Measurements from ENCODE around the gene VAV2.

Gene VAV2

DNA sequence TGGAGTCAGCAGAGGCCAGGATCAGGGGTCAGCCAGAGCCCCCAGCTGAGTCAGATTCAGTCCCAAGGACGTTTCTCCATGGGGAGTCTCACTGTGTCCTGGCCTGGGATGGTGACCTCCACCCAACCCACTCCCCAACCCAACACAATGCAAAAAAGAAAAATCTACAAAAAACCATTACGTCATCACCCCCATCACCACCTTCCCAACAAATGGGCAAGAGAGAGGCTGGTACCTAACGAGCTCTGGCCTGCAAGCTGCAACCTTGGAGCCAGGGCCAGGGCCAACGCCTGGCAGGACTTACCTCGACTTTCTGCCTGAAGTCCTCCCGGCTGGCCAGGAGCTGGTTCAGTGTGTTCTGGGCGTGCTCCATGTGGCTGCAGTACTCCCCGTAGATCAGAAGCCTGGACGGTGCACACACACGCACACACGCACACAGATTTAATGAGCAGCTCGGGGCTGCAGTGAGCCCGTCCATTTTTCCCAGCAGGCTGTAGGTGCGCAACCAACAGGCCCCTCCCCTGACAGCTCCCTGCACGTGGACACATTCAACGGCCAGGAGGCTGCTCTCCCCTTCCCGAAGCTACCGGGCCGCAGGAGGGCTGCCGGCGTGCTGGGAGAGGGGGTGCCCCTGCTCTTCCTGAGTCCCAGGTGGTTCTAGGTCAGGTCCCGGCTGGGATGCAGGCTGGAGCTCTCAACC lies 194.6 kb downstream of the VAV2 start:
- no peaks in the 10 kb centered on the region for H3K9me3 ChIP-seq (ENCODE audit: severe bottlenecking)
- peaks cover 45% of the 10 kb centered on the region for H3K36me3 ChIP-seq (ENCODE audit: low read depth)
- DNase-seq (ENCODE audit: low spot score) (no peak), ATAC-seq (ENCODE audit: low read depth) (no peak)
- H3K4me3 ChIP-seq (ENCODE audit: severe bottlenecking) = no peak overlapping the region
- H3K27me3 ChIP-seq (ENCODE audit: insufficient read depth, poor library complexity, severe bottlenecking) = no peaks in the 10 kb centered on the region
- TF ChIP-seq, protein P1, sequence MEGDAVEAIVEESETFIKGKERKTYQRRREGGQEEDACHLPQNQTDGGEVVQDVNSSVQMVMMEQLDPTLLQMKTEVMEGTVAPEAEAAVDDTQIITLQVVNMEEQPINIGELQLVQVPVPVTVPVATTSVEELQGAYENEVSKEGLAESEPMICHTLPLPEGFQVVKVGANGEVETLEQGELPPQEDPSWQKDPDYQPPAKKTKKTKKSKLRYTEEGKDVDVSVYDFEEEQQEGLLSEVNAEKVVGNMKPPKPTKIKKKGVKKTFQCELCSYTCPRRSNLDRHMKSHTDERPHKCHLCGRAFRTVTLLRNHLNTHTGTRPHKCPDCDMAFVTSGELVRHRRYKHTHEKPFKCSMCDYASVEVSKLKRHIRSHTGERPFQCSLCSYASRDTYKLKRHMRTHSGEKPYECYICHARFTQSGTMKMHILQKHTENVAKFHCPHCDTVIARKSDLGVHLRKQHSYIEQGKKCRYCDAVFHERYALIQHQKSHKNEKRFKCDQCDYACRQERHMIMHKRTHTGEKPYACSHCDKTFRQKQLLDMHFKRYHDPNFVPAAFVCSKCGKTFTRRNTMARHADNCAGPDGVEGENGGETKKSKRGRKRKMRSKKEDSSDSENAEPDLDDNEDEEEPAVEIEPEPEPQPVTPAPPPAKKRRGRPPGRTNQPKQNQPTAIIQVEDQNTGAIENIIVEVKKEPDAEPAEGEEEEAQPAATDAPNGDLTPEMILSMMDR (IDR thresholded peaks at IDR 0.05; ENCODE audit: poor library complexity, severe bottlenecking) = no peak
- H3K27ac ChIP-seq (ENCODE audit: poor library complexity, severe bottlenecking) = no peak overlapping the region
- no peaks in the 10 kb centered on the region for H3K4me1 ChIP-seq (ENCODE audit: insufficient read depth, poor library complexity, severe bottlenecking)

DNA sequence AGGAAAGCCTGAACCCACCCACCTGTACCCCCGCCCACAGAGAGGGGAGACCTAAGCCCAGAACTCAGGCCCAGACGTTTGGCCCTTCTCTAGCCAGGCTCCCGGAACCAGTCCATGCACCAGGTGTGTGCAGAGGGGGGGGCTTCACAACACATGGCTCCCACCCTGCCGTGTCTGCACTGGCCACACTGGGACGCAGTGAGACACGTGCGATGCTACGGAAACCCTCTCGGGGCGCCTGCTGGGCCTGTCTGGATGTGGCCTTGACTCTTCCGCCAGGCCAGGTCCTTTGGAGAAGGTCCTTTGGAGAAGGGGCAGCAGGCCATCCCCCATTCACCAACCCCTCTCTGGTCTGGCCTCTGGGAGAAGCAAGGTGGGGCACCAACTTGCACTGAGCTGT lies 195.6 kb downstream of the VAV2 start:
- Histone ChIP-seq H3K27me3 (ENCODE audit: insufficient read depth, poor library complexity, severe bottlenecking) (no peaks in the 10 kb centered on the region), H3K4me1 (ENCODE audit: insufficient read depth, poor library complexity, severe bottlenecking) (no peaks in the 10 kb centered on the region), H3K9me3 (ENCODE audit: severe bottlenecking) (no peaks in the 10 kb centered on the region), H3K4me3 (ENCODE audit: severe bottlenecking) (no peak overlapping the region), H3K27ac (ENCODE audit: poor library complexity, severe bottlenecking) (no peak overlapping the region), H3K36me3 (ENCODE audit: low read depth) (peaks cover 49% of the 10 kb centered on the region)
- TF ChIP-seq, protein P1 (IDR thresholded peaks at IDR 0.05; ENCODE audit: poor library complexity, severe bottlenecking) = no peak
- ATAC-seq (ENCODE audit: low read depth) (no peak), DNase-seq (ENCODE audit: low spot score) (no peak)

DNA sequence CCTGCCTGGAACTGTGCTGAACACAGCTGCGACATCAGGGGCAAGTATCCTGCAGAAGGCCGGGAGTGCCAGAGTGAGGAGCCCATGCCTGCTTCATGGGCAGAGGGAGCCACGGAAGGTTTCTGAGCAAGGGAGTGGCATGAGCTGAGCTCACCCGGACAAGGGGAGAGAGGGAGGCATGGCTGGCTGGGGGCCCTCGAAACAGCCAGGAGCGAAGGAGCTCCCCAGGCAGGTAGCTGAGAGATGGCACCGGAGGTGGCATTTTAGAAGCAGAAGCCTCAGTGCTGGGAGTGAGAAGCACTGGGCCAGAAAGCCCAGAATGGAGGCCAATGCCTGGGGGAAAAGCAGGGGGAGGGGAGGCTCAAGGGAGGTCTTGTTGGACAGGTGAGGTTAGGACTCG lies 197.1 kb downstream of the VAV2 start:
- H3K27ac ChIP-seq (ENCODE audit: poor library complexity, severe bottlenecking) = no peak overlapping the region
- no peaks in the 10 kb centered on the region for H3K9me3 ChIP-seq (ENCODE audit: severe bottlenecking)
- TF ChIP-seq, protein P1 (IDR thresholded peaks at IDR 0.05; ENCODE audit: poor library complexity, severe bottlenecking) = no peak
- ATAC-seq (ENCODE audit: low read depth) (no peak), DNase-seq (ENCODE audit: low spot score) (no peak)
- H3K36me3 ChIP-seq (ENCODE audit: low read depth) = peaks cover 61% of the 10 kb centered on the region
- H3K4me1 ChIP-seq (ENCODE audit: insufficient read depth, poor library complexity, severe bottlenecking) = no peaks in the 10 kb centered on the region
- H3K27me3 ChIP-seq (ENCODE audit: insufficient read depth, poor library complexity, severe bottlenecking) = no peaks in the 10 kb centered on the region
- H3K4me3 ChIP-seq (ENCODE audit: severe bottlenecking) = no peak overlapping the region

DNA sequence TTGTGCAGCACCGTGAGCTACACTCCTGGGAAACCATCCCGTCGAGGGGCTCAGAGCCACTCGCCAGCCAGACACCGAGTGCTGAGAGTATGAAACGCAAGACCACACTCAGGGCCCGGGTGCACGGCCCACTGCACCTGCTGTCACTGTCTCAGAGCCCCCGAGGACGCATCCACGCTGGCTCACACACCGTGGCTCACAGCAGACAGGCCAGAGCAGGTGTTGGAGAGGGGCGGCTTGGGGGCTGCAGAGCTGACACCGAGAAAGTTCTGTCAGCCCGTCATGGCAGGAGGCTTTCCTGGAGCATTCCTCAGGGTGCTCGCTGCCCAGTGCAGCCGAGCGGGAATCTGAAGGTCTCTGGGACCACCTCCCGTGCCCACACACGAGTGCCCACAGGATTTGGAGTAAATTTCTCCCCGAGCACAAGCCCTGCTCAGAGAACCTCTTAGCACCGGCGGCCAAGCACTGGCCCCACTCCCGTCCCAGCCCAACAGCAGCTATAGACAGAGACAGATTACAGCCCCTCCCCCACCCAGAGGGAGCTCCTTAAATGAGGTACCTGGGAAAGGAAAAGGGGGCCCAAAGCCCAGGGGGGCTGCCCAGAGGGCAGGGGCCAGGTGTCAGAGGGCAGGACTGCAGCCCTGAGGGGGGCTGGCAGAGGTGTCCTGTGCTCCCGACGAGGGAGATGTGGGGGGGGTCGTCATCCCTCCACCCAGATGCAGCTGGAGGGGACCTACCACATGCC lies 197.9 kb downstream of the VAV2 start:
- Histone ChIP-seq H3K9me3 (ENCODE audit: severe bottlenecking) (no peaks in the 10 kb centered on the region), H3K36me3 (ENCODE audit: low read depth) (peaks cover 67% of the 10 kb centered on the region), H3K27ac (ENCODE audit: poor library complexity, severe bottlenecking) (no peak overlapping the region), H3K4me1 (ENCODE audit: insufficient read depth, poor library complexity, severe bottlenecking) (no peaks in the 10 kb centered on the region), H3K4me3 (ENCODE audit: severe bottlenecking) (no peak overlapping the region), H3K27me3 (ENCODE audit: insufficient read depth, poor library complexity, severe bottlenecking) (no peaks in the 10 kb centered on the region)
- TF ChIP-seq, protein P1 (IDR thresholded peaks at IDR 0.05; ENCODE audit: poor library complexity, severe bottlenecking) = no peak
- ATAC-seq (ENCODE audit: low read depth) = no peak
- no peak for DNase-seq (ENCODE audit: low spot score)

DNA sequence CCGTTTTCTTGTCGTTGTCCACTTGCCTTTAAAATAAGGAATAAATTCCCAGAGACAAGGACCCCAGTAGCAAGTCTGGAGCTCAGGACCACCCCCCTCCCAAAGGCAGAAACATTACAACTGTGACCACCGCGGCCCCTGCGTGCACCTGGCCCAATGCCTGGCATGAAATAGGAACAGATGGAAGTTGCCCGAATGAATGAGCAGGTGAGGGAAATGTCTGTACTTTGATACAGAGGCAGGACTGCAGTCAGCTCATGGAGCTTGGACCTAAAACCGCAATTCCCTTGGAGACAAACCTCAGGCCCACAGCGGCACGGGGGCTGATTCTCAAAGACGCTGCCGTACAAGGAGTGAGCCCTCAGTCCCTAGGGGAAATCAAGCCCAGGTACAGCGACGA lies 198.7 kb downstream of the VAV2 start:
- DNase-seq (ENCODE audit: low spot score) = no peak
- Histone ChIP-seq H3K36me3 (ENCODE audit: low read depth) (peaks cover 71% of the 10 kb centered on the region), H3K27ac (ENCODE audit: poor library complexity, severe bottlenecking) (no peak overlapping the region), H3K4me3 (ENCODE audit: severe bottlenecking) (no peak overlapping the region), H3K27me3 (ENCODE audit: insufficient read depth, poor library complexity, severe bottlenecking) (no peaks in the 10 kb centered on the region), H3K9me3 (ENCODE audit: severe bottlenecking) (no peaks in the 10 kb centered on the region), H3K4me1 (ENCODE audit: insufficient read depth, poor library complexity, severe bottlenecking) (no peaks in the 10 kb centered on the region)
- TF ChIP-seq, protein P1 (IDR thresholded peaks at IDR 0.05; ENCODE audit: poor library complexity, severe bottlenecking) = no peak
- ATAC-seq (ENCODE audit: low read depth) = no peak
